Fibroblast of skin of left quadriceps (primary cell): Measurements from ENCODE around the gene MEAK7.

Source experiments
- DNase-seq, 2 experiments: peaks; one replicate each; pipeline ENCODE4 v3.0.0-alpha.2; 2013; ENCODE audit warnings: low read depth in 2 of 2

The MEAK7 gene

GRCh38 chr16:84513123-84513522, 8.7 kb upstream of the MEAK7 start:
- DNase-seq: peak; percentile 51 to 54

- no peak for DNase-seq
Observed at GRCh38 chr16:84511831-84512230, 7.4 kb upstream of the MEAK7 start.

- DNase-seq: peak; percentile 66
Observed at GRCh38 chr16:84511180-84511800, 6.8 kb upstream of the MEAK7 start.

GRCh38 chr16:84509032-84509950, 4.8 kb upstream of the MEAK7 start:
- no peak for DNase-seq

DNA sequence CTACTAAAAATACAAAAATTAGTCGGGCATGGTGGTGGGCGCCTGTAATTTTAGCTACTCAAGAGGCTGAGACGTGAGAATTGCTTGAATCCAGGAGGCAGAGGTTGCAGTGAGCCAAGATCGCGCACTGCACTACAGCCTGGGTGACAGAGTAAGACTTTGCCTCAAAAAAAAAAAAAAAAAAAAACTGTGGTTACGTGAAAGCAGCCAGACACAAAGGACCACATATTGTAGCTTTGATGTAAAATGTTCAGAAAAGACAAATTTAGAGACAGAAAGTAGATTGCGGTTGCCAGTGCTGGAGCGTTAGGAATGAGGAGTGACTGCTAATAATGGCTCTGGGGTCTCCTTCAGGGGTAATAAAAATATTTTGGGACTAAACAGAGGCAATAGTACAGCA, 4.0 kb upstream of the MEAK7 start:
- no peak for DNase-seq

- no peak for DNase-seq
Observed at GRCh38 chr16:84507011-84507982, 2.8 kb upstream of the MEAK7 start.

DNA sequence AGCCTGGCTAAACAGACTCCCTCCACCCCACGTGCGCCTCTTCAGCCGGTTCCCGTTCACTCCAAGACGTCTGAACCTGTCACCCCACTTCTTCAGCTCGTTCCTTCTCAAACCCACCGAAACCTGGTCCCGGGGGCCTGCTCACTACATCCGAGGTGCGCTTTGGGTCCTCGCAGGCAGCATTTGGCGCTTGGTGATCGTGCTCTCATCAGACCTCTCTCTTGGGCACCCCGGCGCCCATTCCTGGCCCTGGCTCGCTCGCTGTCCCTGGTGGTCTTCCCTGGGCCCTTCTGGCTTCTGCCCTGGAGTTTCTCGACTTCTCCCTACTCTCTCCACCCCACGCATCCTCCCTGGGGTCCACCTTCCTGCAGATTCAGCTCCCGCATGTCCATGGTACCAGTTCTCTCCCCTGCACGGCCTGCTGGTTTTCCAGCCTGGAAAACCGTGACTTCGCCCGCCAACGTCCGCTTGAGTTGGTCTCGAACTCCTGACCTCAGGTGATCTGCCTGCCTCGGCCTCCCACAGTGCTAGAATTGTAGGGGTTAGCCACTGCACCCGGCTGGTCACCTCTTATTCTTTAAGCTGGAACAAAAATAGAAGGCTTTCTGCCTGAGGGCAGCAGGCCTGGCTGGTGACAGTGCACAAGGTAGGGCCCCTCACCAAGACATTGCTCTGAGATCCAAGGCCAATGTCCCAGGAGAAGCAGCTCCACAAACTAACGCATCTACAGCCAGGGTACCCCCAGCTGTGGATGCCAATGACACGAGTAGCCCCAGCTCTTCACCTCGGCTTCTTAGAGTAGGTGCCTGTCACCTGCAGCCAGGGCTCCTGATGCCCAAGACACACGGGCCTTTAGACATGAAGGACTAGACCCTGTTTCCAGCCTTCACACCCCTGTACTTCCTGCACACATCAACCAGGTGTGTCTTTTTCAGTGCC, 1.1 kb upstream of the MEAK7 start:
- no peak for DNase-seq

DNA sequence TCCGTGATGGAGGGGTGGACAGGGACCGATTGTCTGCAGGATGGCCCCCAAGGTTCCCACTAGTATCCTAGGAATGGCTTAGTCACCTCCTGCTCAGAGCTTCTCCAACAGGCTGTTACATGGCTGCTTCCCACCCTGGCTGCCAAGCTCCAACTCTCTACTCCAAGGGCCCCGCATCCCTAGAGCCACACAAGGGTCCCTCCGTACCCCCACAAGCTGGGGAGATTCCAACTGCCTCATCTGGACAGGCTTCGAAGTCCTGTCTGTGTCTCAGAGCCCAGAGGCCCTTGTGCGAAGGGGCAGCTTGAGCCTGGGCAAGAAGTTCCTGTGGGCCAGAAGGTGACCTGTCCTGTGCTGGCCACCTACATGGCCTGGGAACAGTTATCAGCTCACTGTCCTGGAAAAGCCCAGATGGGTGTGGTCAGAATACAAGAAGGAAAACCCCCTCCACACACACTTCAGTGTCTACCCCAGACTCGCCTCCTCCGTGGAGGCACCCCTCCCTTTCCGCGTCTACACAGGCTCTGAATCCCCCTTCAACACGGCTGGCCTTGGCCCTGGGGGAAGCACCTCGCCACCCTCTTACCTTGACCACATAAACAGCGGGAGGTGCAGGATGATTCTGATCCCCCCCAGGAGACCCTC, 586 bp downstream of the MEAK7 start:
- DNase-seq: no peak

GRCh38 chr16:84502581-84502980, 1.9 kb downstream of the MEAK7 start:
- DNase-seq: no peak

- DNase-seq: no peak
Observed at GRCh38 chr16:84502075-84502474, 2.4 kb downstream of the MEAK7 start.

GRCh38 chr16:84501077-84501735, 3.3 kb downstream of the MEAK7 start:
- no peak for DNase-seq

DNA sequence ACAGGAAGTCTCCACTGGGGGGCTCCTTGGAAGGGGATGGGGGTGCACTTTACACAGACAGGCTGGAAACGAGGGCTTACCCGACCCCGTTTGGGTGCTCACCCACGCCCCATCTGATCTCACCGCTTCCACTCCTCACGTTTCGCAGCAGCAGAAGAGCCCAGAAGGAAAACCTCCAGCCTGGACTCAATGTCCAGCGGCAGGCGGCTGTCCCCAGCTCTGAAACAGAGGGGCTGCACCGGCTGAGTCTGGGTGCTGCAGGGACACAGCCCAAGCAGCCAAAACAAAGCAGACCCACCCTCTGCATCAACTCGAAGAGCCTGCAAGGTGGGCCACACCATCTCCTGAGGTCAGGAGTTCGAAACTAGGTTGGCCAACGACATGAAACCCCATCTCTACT, 3.9 kb downstream of the MEAK7 start:
- DNase-seq: no peak

- no peak for DNase-seq
Observed at GRCh38 chr16:84499638-84500037, 4.8 kb downstream of the MEAK7 start.

DNA sequence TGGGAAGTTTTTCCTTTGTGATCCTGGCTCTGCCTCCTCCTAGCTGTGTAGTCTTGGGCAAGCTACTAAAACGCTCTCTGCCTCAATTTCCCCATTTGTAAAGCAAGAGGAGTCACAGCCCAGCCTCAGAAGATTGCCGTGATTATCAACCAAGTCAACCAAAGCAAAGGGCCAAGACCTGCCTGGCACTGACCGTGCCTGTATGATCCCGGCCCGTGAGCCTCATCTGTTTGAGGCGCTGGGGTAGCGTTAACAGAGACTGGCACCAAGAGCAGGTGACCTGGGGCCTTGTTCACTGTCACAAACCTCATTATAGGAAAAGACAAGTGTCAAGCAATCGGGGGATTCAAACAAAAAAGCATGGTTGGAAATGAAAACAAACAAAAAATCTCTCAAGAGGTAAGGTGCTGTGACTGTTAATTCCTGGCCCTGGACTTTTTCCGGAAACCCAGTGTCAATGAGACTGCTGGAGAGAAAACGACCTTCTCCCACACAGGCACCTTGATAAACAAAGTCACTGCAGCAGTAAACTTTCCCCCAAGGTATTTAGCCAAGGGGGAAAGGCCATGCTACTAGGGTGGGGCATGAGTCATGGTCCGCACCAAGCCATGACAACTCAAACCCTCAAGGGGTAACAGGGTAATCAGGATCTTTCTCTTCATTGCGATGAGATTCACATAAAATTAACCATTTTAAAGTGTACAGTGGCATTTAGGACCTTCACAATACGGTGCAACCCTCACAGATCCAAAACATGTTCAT, 5.4 kb downstream of the MEAK7 start:
- DNase-seq: no peak

DNA sequence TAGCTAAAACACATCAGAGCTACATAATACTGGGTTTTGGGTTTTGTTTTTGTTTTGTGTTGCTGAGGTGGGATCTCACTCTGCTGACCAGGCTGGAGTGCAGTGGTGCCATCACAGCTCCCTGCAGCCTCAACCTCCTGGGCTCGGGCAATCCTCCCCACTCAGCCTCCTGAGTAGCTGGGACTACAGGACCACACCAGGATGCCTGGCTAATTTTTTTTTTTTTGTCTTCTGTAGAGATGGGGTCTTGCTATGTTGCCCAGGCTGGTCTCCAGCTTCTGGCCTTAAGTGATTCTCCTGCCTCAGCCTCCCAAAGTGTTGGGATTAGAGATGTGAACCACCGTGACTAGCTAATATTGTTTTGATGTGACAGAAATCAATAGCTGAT, 6.2 kb downstream of the MEAK7 start:
- no peak for DNase-seq

DNA sequence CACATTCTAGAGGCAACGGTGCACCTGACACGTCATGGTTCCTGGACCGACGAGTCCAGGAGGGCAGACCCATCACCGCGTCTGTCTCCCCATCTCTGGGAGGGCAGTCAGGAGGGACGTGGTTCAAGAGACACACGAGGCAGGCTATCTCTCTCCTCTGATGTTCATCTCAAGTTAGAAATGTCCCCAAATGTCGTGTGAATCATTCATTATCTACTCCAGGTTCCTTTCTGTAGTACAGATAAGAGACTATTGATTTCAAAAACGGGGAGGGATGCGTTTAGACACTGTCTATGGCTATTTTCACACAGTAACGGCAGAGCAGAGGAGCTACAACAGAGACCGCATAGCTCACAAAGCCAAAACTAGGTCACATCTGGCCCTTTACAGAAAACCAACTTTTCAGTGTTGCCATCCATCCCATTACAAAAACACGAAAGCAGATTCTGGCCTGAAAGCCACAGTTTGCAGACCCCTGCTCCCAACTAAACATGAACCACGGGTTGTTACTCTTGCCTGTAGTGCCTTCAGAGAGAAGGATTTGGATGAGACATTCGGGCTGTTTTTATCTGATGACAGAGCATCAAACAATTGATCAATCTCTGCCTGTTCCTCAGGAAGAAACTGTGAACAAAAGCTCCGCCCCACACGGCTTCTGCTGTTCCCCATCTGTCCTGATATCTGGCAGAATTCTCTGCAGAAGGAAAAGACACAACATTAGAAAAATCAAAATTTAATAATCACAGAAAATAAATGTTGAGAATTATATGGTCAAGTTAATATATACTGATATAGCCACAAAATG, 6.8 kb downstream of the MEAK7 start:
- no peak for DNase-seq

DNA sequence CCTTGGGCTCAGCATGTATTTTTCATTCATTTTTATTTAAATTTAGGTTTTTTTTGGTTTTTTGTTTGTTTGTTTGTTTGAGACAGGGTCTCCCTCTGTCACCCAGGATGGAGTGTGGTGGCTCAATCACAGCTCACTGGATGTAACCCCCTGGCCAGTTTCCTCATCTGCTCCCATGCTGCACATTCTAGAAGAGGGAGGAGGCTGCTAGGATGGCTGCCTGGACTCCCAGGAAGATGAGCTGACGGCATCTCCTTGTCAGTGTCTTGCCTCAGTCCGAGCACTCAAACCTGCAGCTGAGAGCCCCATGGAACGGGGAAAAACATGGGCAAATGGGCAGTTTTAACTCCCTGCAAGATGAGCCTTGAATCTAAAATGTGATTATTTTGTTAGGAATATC, 7.5 kb downstream of the MEAK7 start:
- DNase-seq: no peak

DNA sequence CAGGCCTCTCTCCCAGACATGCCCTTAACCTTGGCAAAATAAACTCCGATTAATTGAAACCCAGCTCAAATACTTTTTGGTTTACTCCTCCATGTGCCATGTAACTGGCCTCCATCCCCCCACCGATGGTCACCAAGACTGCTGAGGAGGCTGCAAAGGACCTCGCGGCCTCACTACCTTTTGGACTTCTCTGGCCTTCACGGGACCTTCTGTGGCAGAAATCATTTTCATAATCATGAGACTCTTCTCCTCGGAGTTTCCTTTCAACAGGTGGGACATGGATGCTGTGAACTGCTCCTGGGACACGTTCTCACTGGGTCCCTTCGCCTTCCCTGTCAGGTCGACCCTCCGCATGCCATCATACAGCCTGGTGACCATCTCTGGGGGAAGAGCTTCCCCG, 9.0 kb downstream of the MEAK7 start:
- no peak for DNase-seq
